CD14-positive monocyte (primary cell): ENCODE results near the gene MPP2. TPM values are rescaled to one million over a fixed set of nuclear protein-coding genes. Genes with fewer than 3 reads are reported as not detected.

Experiments
- DNase-seq, 3 donors: peaks; one replicate each; pipeline ENCODE4 v3.0.0-alpha.2; 2011 to 2022
- H2AFZ ChIP-seq: 2 replicates; pipeline ENCODE4 v1.6.0; 2012; ENCODE audit warnings: mild to moderate bottlenecking, low read depth, low read length, inconsistent platforms; ENCODE audit not compliant: insufficient read depth, poor library complexity, severe bottlenecking
- H3K27ac ChIP-seq, 2 donors: 1 replicate in 1 of 2; 2 replicates in 1 of 2; pipeline ENCODE4 v1.5.1; 2012 to 2013; ENCODE audit warnings: low read length in 2 of 2, control low read depth in 1 of 2, inconsistent platforms in 1 of 2, low read depth in 1 of 2, mild to moderate bottlenecking in 1 of 2
- H3K27me3 ChIP-seq, 2 donors: one replicate each; pipeline versions ENCODE4 v1.6.0 to v1.6.1; 2011 to 2013; ENCODE audit warnings: low read length in 2 of 2; ENCODE audit not compliant: control insufficient read depth in 2 of 2, insufficient read depth in 2 of 2
- H3K36me3 ChIP-seq, 2 donors: replicated peaks in 1 of 2; 1 replicate in 1 of 2; 2 replicates in 1 of 2; pipeline versions ENCODE4 v1.5.1 to v1.6.1; 2012 to 2013; ENCODE audit warnings: low read length in 2 of 2, control low read depth in 1 of 2, inconsistent platforms in 1 of 2, mild to moderate bottlenecking in 1 of 2; ENCODE audit not compliant: insufficient read depth in 2 of 2, control insufficient read depth in 1 of 2
- H3K4me1 ChIP-seq, 2 donors: 1 replicate in 1 of 2; 2 replicates in 1 of 2; pipeline versions ENCODE4 v1.5.1 to v1.6.1; 2012 to 2013; ENCODE audit warnings: low read length in 2 of 2, control low read depth in 1 of 2, inconsistent platforms in 1 of 2, mild to moderate bottlenecking in 1 of 2, moderate library complexity in 1 of 2; ENCODE audit not compliant: insufficient read depth in 2 of 2, control insufficient read depth in 1 of 2
- H3K4me2 ChIP-seq: replicated peaks from 2 replicates; pipeline ENCODE3; 2012; ENCODE audit warnings: low read length, moderate library complexity, mild to moderate bottlenecking; ENCODE audit not compliant: poor library complexity, severe bottlenecking; ENCODE audit errors: extremely low read depth
- H3K4me3 ChIP-seq, 3 experiments: fragments of 200-600 bp in 1 of 3; sonication (generic) in 1 of 3; replicated peaks in 1 of 3; 1 replicate in 2 of 3; 2 replicates in 1 of 3; pipeline ENCODE4 v1.5.1; 2011 to 2013; ENCODE audit warnings: low read length in 3 of 3, mild to moderate bottlenecking in 3 of 3, control low read depth in 2 of 3, low read depth in 2 of 3, inconsistent platforms in 1 of 3, moderate library complexity in 1 of 3
- H3K79me2 ChIP-seq: 2 replicates; pipeline ENCODE4 v1.6.0; 2012; ENCODE audit warnings: mild to moderate bottlenecking, control low read depth, inconsistent platforms, low read length, moderate library complexity; ENCODE audit not compliant: insufficient read depth
- H3K9ac ChIP-seq: 2 replicates; pipeline ENCODE4 v1.6.0; 2017; ENCODE audit warnings: low read length, mild to moderate bottlenecking; ENCODE audit not compliant: insufficient read depth, poor library complexity, severe bottlenecking
- H3K9me3 ChIP-seq, 2 donors: replicated peaks in 1 of 2; 1 replicate in 1 of 2; 2 replicates in 1 of 2; pipeline versions ENCODE4 v1.5.1 to v1.6.1; 2012 to 2013; ENCODE audit warnings: low read length in 2 of 2, control low read depth in 1 of 2; ENCODE audit not compliant: control insufficient read depth in 1 of 2, insufficient read depth in 1 of 2
- H4K20me1 ChIP-seq: 2 replicates; pipeline ENCODE4 v1.6.0; 2012; ENCODE audit warnings: mild to moderate bottlenecking, low read length, control low read depth, moderate library complexity; ENCODE audit not compliant: insufficient read depth
- H3K27ac Mint-ChIP-seq, 7 donors: one replicate each; pipeline ENCODE4 v1.8.0; 2020; ENCODE audit warnings: mild to moderate bottlenecking in 7 of 7, mixed read lengths in 7 of 7, moderate library complexity in 6 of 7, inconsistent platforms in 2 of 7
- H3K27me3 Mint-ChIP-seq, 3 donors: one replicate each; pipeline ENCODE4 v1.8.0; 2021 to 2022; ENCODE audit warnings: low read depth in 3 of 3, mild to moderate bottlenecking in 3 of 3, mixed read lengths in 3 of 3, moderate library complexity in 3 of 3, inconsistent platforms in 1 of 3
- H3K36me3 Mint-ChIP-seq, 2 donors: one replicate each; pipeline ENCODE4 v1.8.0; 2020; ENCODE audit warnings: mixed read lengths in 2 of 2, inconsistent platforms in 1 of 2, mild to moderate bottlenecking in 1 of 2
- H3K4me1 Mint-ChIP-seq: one replicate; pipeline ENCODE4 v1.8.0; 2020; ENCODE audit warnings: mild to moderate bottlenecking, mixed read lengths
- H3K4me3 Mint-ChIP-seq, 2 donors: one replicate each; pipeline ENCODE4 v1.8.0; 2020; ENCODE audit warnings: mild to moderate bottlenecking in 2 of 2, mixed read lengths in 2 of 2, moderate library complexity in 1 of 2
- H3K9me3 Mint-ChIP-seq, 7 donors: one replicate each; pipeline ENCODE4 v1.8.0; 2020 to 2022; ENCODE audit warnings: mixed read lengths in 7 of 7, mild to moderate bottlenecking in 6 of 7, moderate library complexity in 6 of 7, inconsistent platforms in 2 of 7
- WGBS: methylation state at CpG from one replicate; pipeline ENCODE4 v1.1.5; 2013; ENCODE audit warnings: missing lambda C conversion rate; ENCODE audit not compliant: insufficient coverage; 5-methylcytosine and 5-hydroxymethylcytosine counted together
- intact Hi-C, 2 donors: fragments of 100-400 bp; cut with micrococcal nuclease; formaldehyde crosslinking; loops; one replicate each; pipeline versions ENCODE4 v1.15.0 to v1.15.1; 2023
- polyA plus RNA-seq, 3 donors: library from polyadenylated mRNA; depleted of rRNA in 1 of 3; unstranded in 2 of 3; stranded (reverse) in 1 of 3; fragments of 300-500 nt in 2 of 3; fragments of >200 nt in 1 of 3; fragmentation: Illumina TruSeq in 2 of 3; gene quantifications; 1 replicate in 2 of 3; 2 replicates in 1 of 3; pipeline ENCODE4 v1.2.3, GENCODE V29; 2012 to 2021
- TF ChIP-seq, protein P1 (sequence below): fragments of 200-600 bp; IDR thresholded peaks from one replicate; pipeline ENCODE4 v1.8.0; 2022; ENCODE audit warnings: antibody characterized with exemption, mild to moderate bottlenecking

MPP2 gene
- polyA plus RNA-seq, 3 donors, result not detected

DNA sequence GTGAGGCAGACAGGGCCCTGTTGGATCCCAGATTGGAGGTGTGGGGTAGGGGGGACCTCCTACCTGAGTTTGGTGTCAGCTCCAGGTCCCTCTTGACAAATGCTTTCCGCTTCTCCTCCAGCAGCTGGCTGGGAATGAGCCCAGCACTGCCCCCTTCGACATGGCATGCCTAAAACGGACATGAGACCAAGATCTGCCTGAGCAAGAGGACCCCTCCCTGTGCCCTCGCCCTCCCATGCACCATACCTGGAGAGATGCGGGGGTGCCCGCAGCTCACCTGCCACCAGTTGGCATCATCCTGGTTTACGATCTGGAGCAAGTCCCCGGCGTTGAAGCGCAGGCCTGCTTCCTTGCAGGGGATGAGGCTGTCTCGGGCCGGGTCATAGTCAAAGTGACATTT lies 26.2 kb downstream of the MPP2 start:
- H3K9me3 Mint-ChIP-seq, result no peaks in the 10 kb centered on the region
- TF ChIP-seq, protein P1, sequence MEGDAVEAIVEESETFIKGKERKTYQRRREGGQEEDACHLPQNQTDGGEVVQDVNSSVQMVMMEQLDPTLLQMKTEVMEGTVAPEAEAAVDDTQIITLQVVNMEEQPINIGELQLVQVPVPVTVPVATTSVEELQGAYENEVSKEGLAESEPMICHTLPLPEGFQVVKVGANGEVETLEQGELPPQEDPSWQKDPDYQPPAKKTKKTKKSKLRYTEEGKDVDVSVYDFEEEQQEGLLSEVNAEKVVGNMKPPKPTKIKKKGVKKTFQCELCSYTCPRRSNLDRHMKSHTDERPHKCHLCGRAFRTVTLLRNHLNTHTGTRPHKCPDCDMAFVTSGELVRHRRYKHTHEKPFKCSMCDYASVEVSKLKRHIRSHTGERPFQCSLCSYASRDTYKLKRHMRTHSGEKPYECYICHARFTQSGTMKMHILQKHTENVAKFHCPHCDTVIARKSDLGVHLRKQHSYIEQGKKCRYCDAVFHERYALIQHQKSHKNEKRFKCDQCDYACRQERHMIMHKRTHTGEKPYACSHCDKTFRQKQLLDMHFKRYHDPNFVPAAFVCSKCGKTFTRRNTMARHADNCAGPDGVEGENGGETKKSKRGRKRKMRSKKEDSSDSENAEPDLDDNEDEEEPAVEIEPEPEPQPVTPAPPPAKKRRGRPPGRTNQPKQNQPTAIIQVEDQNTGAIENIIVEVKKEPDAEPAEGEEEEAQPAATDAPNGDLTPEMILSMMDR, result no peak
- H3K4me3 ChIP-seq, result no peak overlapping the region
- peaks cover 3 to 9% (median 7%) of the 10 kb centered on the region in 3 donors for H3K27me3 Mint-ChIP-seq
- H2AFZ ChIP-seq, result no peak overlapping the region
- H3K9me3 ChIP-seq, result no peaks in the 10 kb centered on the region
- no peak overlapping the region for H3K9ac ChIP-seq
- no peak overlapping the region for H3K4me2 ChIP-seq
- peaks cover 3% of the 10 kb centered on the region for H3K4me1 Mint-ChIP-seq
- H3K27me3 ChIP-seq, result no peaks in the 10 kb centered on the region
- H3K79me2 ChIP-seq, result no peaks in the 10 kb centered on the region
- WGBS, result 98% methylated on average over 12 of the region's 12 CpGs
- H3K4me1 ChIP-seq, result no peaks in the 10 kb centered on the region
- no peak for DNase-seq
- no peak overlapping the region for H3K27ac ChIP-seq
- H4K20me1 ChIP-seq, result no peaks in the 10 kb centered on the region
- H3K36me3 ChIP-seq, result no peaks in the 10 kb centered on the region
- peak overlapping the region in 1 of 7 donors; percentile 57 for H3K27ac Mint-ChIP-seq
- H3K36me3 Mint-ChIP-seq, result no peaks in the 10 kb centered on the region
- no peak overlapping the region for H3K4me3 Mint-ChIP-seq
- intact Hi-C loops, result no loop called here

DNA sequence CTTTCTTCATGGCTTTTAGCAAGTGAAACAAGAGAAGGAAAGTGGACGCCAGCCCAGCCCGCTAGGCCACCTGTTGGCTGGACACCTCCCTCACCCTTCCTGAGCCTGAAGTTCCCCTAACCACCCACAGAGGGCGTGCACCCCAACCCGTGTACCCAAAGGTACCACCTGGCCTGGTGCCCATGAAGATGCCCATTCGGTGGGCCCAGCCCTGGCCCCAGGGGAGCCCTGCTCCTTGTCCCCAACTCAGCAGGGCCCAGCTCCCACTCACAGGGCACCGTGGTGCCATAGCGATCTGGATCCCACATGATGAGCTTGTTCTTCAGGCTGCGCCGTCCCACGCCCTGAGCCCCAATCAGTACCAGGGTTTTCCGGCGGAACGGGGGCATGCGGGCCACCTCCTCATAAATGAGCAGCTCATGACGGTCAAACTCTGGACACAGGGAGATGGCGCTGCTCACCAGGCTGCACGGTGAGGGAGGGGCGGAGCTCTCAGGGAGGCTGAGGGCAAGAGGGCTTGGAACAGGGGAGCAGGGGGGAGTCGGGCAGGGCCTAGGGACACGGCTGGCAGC lies 26.8 kb downstream of the MPP2 start:
- no peak overlapping the region for H3K4me3 Mint-ChIP-seq
- Histone ChIP-seq H3K27ac (no peak overlapping the region), H3K4me2 (no peak overlapping the region), H3K36me3 (no peaks in the 10 kb centered on the region), H4K20me1 (no peaks in the 10 kb centered on the region), H3K4me3 (no peak overlapping the region), H2AFZ (no peak overlapping the region), H3K27me3 (no peaks in the 10 kb centered on the region), H3K9me3 (no peaks in the 10 kb centered on the region), H3K9ac (no peak overlapping the region), H3K4me1 (no peaks in the 10 kb centered on the region), H3K79me2 (no peaks in the 10 kb centered on the region)
- peaks cover 6 to 7% (median 7%) of the 10 kb centered on the region in 3 donors for H3K27me3 Mint-ChIP-seq
- TF ChIP-seq, protein P1, result peak; percentile 84
- intact Hi-C loops, result no loop called here
- peaks cover 0 to 2% (median 0%) of the 10 kb centered on the region in 7 donors for H3K9me3 Mint-ChIP-seq
- H3K27ac Mint-ChIP-seq, result no peak overlapping the region
- WGBS, result 85% methylated on average over 19 of the region's 20 CpGs
- no peaks in the 10 kb centered on the region for H3K36me3 Mint-ChIP-seq
- DNase-seq, result peak; percentile 5 to 22 (median 9)
- H3K4me1 Mint-ChIP-seq, result peaks cover 3% of the 10 kb centered on the region
